WTC11 (cell line): ENCODE measurements around the gene AXIN2. TPM values are rescaled to one million over a fixed set of nuclear protein-coding genes. Genes with fewer than 3 reads are reported as not detected.

Source experiments
- ATAC-seq: fragments of 200-7000 bp; cut with Tn5 transposase; 2 replicates; pipeline ENCODE4 v1.10.0; 2021; ENCODE audit warnings: mild to moderate bottlenecking, moderate library complexity
- CTCF ChIA-PET: fragments of 300-600 bp; sonication (Branson Sonifier 250); formaldehyde crosslinking; loops from one replicate; lab custom pipeline; 2021; ENCODE audit warnings: antibody characterized with exemption; lab: Charles Lee
- POLR2A ChIA-PET: fragments of 350-600 bp; sonication (Branson Sonifier 250); formaldehyde crosslinking; loops from one replicate; lab custom pipeline; 2021; ENCODE audit warnings: antibody characterized with exemption; lab: Charles Lee
- DNase-seq: peaks from one replicate; pipeline ENCODE4 v3.0.0; 2021; ENCODE audit warnings: low spot score
- H3K27ac Mint-ChIP-seq: 2 replicates; pipeline ENCODE4 v1.8.0; 2021; ENCODE audit warnings: mixed read lengths
- H3K27me3 Mint-ChIP-seq: 2 replicates; pipeline ENCODE4 v1.8.0; 2021; ENCODE audit warnings: low read depth, mild to moderate bottlenecking, moderate library complexity, mixed read lengths
- H3K36me3 Mint-ChIP-seq: 2 replicates; pipeline ENCODE4 v1.8.0; 2021; ENCODE audit warnings: mixed read lengths
- H3K4me1 Mint-ChIP-seq: 2 replicates; pipeline ENCODE4 v1.8.0; 2022; ENCODE audit warnings: mixed read lengths
- H3K4me3 Mint-ChIP-seq: 2 replicates; pipeline ENCODE4 v1.8.0; 2021; ENCODE audit warnings: mild to moderate bottlenecking, moderate library complexity, mixed read lengths
- H3K9me3 Mint-ChIP-seq: 2 replicates; pipeline ENCODE4 v1.8.0; 2021; ENCODE audit warnings: mixed read lengths
- ESRRA ChIP-seq: sonication (generic); formaldehyde crosslinking; IDR thresholded peaks from 2 replicates; pipeline ENCODE4 v1.8.1; 2022; ENCODE audit warnings: mild to moderate bottlenecking, missing genetic modification reagents, borderline replicate concordance
- IRF2 ChIP-seq: sonication (generic); formaldehyde crosslinking; IDR thresholded peaks from 2 replicates; pipeline ENCODE4 v1.8.0; 2022; ENCODE audit warnings: low read depth, missing genetic modification reagents, borderline replicate concordance
- RELA ChIP-seq: sonication (generic); formaldehyde crosslinking; IDR thresholded peaks from 2 replicates; pipeline ENCODE4 v1.8.1; 2022; ENCODE audit warnings: missing genetic modification reagents, mild to moderate bottlenecking, borderline replicate concordance
- SMAD3 ChIP-seq: sonication (generic); formaldehyde crosslinking; IDR thresholded peaks from 2 replicates; pipeline ENCODE4 v1.8.0; 2022; ENCODE audit warnings: missing genetic modification reagents, mild to moderate bottlenecking, borderline replicate concordance
- TCF7 ChIP-seq: sonication (generic); formaldehyde crosslinking; IDR thresholded peaks from 2 replicates; pipeline ENCODE4 v1.8.0; 2022; ENCODE audit warnings: mild to moderate bottlenecking, low read depth, missing genetic modification reagents, moderate library complexity
- ZBTB21 ChIP-seq: sonication (generic); formaldehyde crosslinking; IDR thresholded peaks from 2 replicates; pipeline ENCODE4 v1.8.1; 2023; ENCODE audit warnings: mild to moderate bottlenecking, missing genetic modification reagents, borderline replicate concordance
- ZNF423 ChIP-seq: fragments of 250-450 bp; sonication (Bioruptor Pico); IDR thresholded peaks from 2 replicates; pipeline ENCODE4 v2.1.2; 2022; ENCODE audit warnings: mild to moderate bottlenecking, moderate library complexity
- total RNA-seq: library from RNA; stranded (reverse); gene quantifications from 3 replicates; pipeline ENCODE4 v1.2.3, GENCODE V29; 2021
- TF ChIP-seq, protein P1 (sequence below): sonication (generic); formaldehyde crosslinking; IDR thresholded peaks from 2 replicates; pipeline ENCODE4 v1.8.0; 2022; ENCODE audit warnings: mild to moderate bottlenecking, missing genetic modification reagents
- TF ChIP-seq, protein P2 (sequence below): sonication (generic); formaldehyde crosslinking; IDR thresholded peaks from 2 replicates; pipeline ENCODE4 v1.8.1; 2023; ENCODE audit warnings: mild to moderate bottlenecking, moderate library complexity, missing genetic modification reagents
- TF ChIP-seq, protein P3 (sequence below): sonication (generic); formaldehyde crosslinking; IDR thresholded peaks from 2 replicates; pipeline ENCODE4 v1.8.1; 2023; ENCODE audit warnings: mild to moderate bottlenecking, missing genetic modification reagents
- TF ChIP-seq, protein P4 (sequence below): sonication (generic); formaldehyde crosslinking; conservative IDR thresholded peaks from 2 replicates; pipeline ENCODE4 v1.8.1; 2022; ENCODE audit warnings: mild to moderate bottlenecking, missing genetic modification reagents
- TF ChIP-seq, protein P5 (sequence below): fragments of 250-450 bp; sonication (Bioruptor Pico); IDR thresholded peaks from 2 replicates; pipeline ENCODE4 v1.9.0; 2021; ENCODE audit warnings: moderate library complexity, mild to moderate bottlenecking, inconsistent platforms, borderline replicate concordance
- TF ChIP-seq, protein P6 (sequence below): fragments of 250-450 bp; sonication (Bioruptor Pico); IDR thresholded peaks from 2 replicates; pipeline ENCODE4 v1.9.0; 2021; ENCODE audit warnings: mild to moderate bottlenecking
- TF ChIP-seq, protein P7 (sequence below): fragments of 200-600 bp; IDR thresholded peaks from 2 replicates; pipeline ENCODE4 v1.8.0; 2022; ENCODE audit warnings: antibody characterized with exemption
- TF ChIP-seq, protein P8 (sequence below): fragments of 250-450 bp; sonication (Bioruptor Pico); IDR thresholded peaks from 2 replicates; pipeline ENCODE4 v1.9.0; 2021; ENCODE audit warnings: mild to moderate bottlenecking

The AXIN2 gene
- total RNA-seq, 1 experiment from 2014 or later = 35.0 TPM

DNA sequence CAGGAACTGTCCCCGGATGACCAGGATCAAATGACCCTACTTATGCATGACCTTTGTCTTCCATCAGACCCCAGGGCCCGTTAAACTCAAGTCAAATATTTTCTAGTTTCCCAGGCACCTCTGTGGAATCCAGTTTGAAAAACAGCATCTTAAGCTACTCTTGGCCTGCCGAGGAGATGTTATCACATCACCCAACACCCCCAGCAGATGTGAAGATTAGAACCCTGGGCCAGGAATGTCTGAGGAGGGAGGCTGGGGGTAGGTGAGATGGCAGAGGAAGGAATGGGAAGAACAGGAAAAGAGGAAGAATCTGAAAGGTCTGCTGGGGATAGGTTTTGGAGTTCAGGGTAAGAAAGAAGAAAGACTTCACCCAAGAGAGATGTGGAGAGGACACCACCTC is 79.2 kb downstream of the AXIN2 start (continued):
- TF ChIP-seq, protein P1, sequence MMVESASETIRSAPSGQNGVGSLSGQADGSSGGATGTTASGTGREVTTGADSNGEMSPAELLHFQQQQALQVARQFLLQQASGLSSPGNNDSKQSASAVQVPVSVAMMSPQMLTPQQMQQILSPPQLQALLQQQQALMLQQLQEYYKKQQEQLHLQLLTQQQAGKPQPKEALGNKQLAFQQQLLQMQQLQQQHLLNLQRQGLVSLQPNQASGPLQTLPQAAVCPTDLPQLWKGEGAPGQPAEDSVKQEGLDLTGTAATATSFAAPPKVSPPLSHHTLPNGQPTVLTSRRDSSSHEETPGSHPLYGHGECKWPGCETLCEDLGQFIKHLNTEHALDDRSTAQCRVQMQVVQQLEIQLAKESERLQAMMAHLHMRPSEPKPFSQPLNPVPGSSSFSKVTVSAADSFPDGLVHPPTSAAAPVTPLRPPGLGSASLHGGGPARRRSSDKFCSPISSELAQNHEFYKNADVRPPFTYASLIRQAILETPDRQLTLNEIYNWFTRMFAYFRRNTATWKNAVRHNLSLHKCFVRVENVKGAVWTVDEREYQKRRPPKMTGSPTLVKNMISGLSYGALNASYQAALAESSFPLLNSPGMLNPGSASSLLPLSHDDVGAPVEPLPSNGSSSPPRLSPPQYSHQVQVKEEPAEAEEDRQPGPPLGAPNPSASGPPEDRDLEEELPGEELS = no peak
- TF ChIP-seq, protein P2, sequence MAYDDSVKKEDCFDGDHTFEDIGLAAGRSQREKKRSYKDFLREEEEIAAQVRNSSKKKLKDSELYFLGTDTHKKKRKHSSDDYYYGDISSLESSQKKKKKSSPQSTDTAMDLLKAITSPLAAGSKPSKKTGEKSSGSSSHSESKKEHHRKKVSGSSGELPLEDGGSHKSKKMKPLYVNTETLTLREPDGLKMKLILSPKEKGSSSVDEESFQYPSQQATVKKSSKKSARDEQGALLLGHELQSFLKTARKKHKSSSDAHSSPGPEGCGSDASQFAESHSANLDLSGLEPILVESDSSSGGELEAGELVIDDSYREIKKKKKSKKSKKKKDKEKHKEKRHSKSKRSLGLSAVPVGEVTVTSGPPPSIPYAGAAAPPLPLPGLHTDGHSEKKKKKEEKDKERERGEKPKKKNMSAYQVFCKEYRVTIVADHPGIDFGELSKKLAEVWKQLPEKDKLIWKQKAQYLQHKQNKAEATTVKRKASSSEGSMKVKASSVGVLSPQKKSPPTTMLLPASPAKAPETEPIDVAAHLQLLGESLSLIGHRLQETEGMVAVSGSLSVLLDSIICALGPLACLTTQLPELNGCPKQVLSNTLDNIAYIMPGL (CRISPR knock-in tag) = no peak
- TF ChIP-seq, all 79 proteins: peak for 0

DNA sequence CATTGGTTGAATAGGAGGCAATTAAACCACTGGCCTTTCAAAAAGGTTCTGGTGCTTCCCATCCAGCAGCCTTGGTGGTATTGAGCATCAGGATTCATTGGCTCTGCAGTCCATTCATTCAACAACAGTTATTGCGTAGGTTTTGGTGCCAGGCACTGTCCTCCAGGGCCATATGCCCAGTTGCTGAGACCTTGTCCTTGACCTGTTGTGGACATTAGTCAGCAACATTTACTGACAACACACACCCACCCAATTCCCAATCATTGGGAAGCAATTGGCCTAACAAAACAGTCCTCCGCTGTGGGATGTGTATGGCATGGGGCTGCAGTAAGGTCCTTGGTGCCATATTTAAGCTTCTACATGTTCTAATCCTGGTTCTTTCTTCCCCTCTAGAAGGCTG is 82.2 kb downstream of the AXIN2 start:
- CTCF ChIA-PET = no interaction called here
- ATAC-seq (no peak), DNase-seq (no peak)
- TF ChIP-seq, protein P3, sequence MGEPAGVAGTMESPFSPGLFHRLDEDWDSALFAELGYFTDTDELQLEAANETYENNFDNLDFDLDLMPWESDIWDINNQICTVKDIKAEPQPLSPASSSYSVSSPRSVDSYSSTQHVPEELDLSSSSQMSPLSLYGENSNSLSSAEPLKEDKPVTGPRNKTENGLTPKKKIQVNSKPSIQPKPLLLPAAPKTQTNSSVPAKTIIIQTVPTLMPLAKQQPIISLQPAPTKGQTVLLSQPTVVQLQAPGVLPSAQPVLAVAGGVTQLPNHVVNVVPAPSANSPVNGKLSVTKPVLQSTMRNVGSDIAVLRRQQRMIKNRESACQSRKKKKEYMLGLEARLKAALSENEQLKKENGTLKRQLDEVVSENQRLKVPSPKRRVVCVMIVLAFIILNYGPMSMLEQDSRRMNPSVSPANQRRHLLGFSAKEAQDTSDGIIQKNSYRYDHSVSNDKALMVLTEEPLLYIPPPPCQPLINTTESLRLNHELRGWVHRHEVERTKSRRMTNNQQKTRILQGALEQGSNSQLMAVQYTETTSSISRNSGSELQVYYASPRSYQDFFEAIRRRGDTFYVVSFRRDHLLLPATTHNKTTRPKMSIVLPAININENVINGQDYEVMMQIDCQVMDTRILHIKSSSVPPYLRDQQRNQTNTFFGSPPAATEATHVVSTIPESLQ (CRISPR knock-in tag) = no peak
- TF ChIP-seq, protein P4, sequence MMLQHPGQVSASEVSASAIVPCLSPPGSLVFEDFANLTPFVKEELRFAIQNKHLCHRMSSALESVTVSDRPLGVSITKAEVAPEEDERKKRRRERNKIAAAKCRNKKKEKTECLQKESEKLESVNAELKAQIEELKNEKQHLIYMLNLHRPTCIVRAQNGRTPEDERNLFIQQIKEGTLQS = no peak
- TF ChIP-seq ESRRA (CRISPR knock-in tag) = no peak
- TF ChIP-seq, protein P5, sequence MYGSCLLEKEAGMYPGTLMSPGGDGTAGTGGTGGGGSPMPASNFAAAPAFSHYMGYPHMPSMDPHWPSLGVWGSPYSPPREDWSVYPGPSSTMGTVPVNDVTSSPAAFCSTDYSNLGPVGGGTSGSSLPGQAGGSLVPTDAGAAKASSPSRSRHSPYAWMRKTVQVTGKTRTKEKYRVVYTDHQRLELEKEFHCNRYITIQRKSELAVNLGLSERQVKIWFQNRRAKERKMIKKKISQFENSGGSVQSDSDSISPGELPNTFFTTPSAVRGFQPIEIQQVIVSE (CRISPR knock-in tag) = no peak
- TF ChIP-seq, protein P1 = no peak
- TF ChIP-seq ZNF423 (CRISPR knock-in tag) = no peak
- no peak for TF ChIP-seq TCF7
- TF ChIP-seq RELA = no peak
- TF ChIP-seq IRF2 (CRISPR knock-in tag) = no peak
- TF ChIP-seq, protein P6, sequence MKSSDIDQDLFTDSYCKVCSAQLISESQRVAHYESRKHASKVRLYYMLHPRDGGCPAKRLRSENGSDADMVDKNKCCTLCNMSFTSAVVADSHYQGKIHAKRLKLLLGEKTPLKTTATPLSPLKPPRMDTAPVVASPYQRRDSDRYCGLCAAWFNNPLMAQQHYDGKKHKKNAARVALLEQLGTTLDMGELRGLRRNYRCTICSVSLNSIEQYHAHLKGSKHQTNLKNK (CRISPR knock-in tag) = no peak
- TF ChIP-seq, protein P7, sequence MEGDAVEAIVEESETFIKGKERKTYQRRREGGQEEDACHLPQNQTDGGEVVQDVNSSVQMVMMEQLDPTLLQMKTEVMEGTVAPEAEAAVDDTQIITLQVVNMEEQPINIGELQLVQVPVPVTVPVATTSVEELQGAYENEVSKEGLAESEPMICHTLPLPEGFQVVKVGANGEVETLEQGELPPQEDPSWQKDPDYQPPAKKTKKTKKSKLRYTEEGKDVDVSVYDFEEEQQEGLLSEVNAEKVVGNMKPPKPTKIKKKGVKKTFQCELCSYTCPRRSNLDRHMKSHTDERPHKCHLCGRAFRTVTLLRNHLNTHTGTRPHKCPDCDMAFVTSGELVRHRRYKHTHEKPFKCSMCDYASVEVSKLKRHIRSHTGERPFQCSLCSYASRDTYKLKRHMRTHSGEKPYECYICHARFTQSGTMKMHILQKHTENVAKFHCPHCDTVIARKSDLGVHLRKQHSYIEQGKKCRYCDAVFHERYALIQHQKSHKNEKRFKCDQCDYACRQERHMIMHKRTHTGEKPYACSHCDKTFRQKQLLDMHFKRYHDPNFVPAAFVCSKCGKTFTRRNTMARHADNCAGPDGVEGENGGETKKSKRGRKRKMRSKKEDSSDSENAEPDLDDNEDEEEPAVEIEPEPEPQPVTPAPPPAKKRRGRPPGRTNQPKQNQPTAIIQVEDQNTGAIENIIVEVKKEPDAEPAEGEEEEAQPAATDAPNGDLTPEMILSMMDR = no peak
- TF ChIP-seq, protein P8, sequence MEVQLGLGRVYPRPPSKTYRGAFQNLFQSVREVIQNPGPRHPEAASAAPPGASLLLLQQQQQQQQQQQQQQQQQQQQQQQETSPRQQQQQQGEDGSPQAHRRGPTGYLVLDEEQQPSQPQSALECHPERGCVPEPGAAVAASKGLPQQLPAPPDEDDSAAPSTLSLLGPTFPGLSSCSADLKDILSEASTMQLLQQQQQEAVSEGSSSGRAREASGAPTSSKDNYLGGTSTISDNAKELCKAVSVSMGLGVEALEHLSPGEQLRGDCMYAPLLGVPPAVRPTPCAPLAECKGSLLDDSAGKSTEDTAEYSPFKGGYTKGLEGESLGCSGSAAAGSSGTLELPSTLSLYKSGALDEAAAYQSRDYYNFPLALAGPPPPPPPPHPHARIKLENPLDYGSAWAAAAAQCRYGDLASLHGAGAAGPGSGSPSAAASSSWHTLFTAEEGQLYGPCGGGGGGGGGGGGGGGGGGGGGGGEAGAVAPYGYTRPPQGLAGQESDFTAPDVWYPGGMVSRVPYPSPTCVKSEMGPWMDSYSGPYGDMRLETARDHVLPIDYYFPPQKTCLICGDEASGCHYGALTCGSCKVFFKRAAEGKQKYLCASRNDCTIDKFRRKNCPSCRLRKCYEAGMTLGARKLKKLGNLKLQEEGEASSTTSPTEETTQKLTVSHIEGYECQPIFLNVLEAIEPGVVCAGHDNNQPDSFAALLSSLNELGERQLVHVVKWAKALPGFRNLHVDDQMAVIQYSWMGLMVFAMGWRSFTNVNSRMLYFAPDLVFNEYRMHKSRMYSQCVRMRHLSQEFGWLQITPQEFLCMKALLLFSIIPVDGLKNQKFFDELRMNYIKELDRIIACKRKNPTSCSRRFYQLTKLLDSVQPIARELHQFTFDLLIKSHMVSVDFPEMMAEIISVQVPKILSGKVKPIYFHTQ (CRISPR knock-in tag) = no peak
- TF ChIP-seq ZBTB21 (CRISPR knock-in tag) = no peak
- no peak for TF ChIP-seq SMAD3 (CRISPR knock-in tag)
- H3K4me3 Mint-ChIP-seq = no peak overlapping the region
- H3K9me3 Mint-ChIP-seq = peaks cover 44% of the 10 kb centered on the region
- no peaks in the 10 kb centered on the region for H3K4me1 Mint-ChIP-seq
- H3K36me3 Mint-ChIP-seq = no peaks in the 10 kb centered on the region; the same call in 1 of the 2 replicates
- no peak overlapping the region for H3K27ac Mint-ChIP-seq
- POLR2A ChIA-PET = no interaction called here
- H3K27me3 Mint-ChIP-seq = no peaks in the 10 kb centered on the region
